Colonic mucosa (tissue), 4 donors: ENCODE results near the gene HSPA2. TPM values are rescaled to one million over a fixed set of nuclear protein-coding genes. Genes with fewer than 3 reads are reported as not detected.
"Not testable (repeated sequence)": the region's sequence is repeated elsewhere in the genome, so short reads cannot be mapped to it uniquely, and the experiment has no call there.

Experiments used
- DNase-seq: peaks from one replicate; pipeline ENCODE4 v3.0.0-alpha.2; 2020
- H3K27ac ChIP-seq: fragments of 200-600 bp; one replicate; pipeline ENCODE4 v1.8.0; 2021
- H3K27me3 ChIP-seq: fragments of 200-600 bp; one replicate; pipeline ENCODE4 v1.8.0; 2021
- H3K36me3 ChIP-seq: fragments of 200-600 bp; one replicate; pipeline ENCODE4 v1.8.0; 2021
- H3K4me1 ChIP-seq: fragments of 200-600 bp; one replicate; pipeline ENCODE4 v1.8.0; 2021; ENCODE audit warnings: mild to moderate bottlenecking
- H3K4me3 ChIP-seq: fragments of 200-600 bp; one replicate; pipeline ENCODE4 v1.8.0; 2021
- H3K9ac ChIP-seq, 2 donors: one replicate each; pipeline ENCODE4 v1.7.0; 2013; ENCODE audit warnings: control low read depth in 2 of 2, low read depth in 2 of 2, low read length in 2 of 2
- H3K9me3 ChIP-seq: fragments of 200-600 bp; one replicate; pipeline ENCODE4 v1.8.0; 2021
- intact Hi-C: fragments of 100-400 bp; cut with DNase I; formaldehyde crosslinking; loops from one replicate; pipeline ENCODE4 v1.14.1; 2022
- total RNA-seq, 2 donors: library from RNA; stranded (reverse); fragmentation: NEBNext Ultra II Directional in 1 of 2; extraction: Animal tissue kit (Norgen Biotek cat#: 25700) in 1 of 2; gene quantifications; one replicate each; pipeline ENCODE4 v1.2.1, GENCODE V29; 2021
- TF ChIP-seq, protein P1 (sequence below): fragments of 200-600 bp; IDR thresholded peaks from one replicate; pipeline ENCODE4 v1.8.0; 2022; ENCODE audit warnings: antibody characterized with exemption, mild to moderate bottlenecking
- donor health status: healthy.
- donor health status: DM: no; HTN: no; CAD: no.
- donor health status: DM: no; HTN: no; CAD: no.

Gene HSPA2
- total RNA-seq, 2 donors from 2014 or later = 21.6 to 66.1 TPM

DNA sequence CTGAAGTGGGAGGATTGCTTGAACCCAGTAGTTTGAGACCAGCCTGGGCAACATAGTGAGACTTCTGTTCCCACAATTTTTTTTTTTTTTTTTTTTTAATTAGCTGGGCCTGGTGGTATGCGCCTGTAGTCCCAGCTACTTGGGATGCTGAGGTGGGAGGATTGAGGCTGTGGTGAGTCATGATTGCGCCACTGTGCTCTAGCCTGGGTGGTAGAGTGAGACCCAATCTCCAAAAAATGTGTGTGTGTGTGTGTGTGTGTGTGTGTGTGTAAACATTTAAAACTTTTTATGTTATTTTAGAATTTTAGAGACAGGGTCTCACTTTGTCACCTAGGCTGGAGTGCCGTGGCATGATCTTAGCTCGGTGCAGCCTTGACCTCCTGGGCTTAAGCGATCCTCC lies 16.0 kb downstream of the HSPA2 start:
- Histone ChIP-seq H3K27me3 (no peaks in the 10 kb centered on the region), H3K36me3 (no peaks in the 10 kb centered on the region), H3K9me3 (no peaks in the 10 kb centered on the region), H3K4me1 (no peaks in the 10 kb centered on the region), H3K4me3 (no peak overlapping the region), H3K27ac (no peak overlapping the region), H3K9ac (no peak overlapping the region)
- intact Hi-C loops = no loop called here
- no peak for DNase-seq
- TF ChIP-seq, protein P1, sequence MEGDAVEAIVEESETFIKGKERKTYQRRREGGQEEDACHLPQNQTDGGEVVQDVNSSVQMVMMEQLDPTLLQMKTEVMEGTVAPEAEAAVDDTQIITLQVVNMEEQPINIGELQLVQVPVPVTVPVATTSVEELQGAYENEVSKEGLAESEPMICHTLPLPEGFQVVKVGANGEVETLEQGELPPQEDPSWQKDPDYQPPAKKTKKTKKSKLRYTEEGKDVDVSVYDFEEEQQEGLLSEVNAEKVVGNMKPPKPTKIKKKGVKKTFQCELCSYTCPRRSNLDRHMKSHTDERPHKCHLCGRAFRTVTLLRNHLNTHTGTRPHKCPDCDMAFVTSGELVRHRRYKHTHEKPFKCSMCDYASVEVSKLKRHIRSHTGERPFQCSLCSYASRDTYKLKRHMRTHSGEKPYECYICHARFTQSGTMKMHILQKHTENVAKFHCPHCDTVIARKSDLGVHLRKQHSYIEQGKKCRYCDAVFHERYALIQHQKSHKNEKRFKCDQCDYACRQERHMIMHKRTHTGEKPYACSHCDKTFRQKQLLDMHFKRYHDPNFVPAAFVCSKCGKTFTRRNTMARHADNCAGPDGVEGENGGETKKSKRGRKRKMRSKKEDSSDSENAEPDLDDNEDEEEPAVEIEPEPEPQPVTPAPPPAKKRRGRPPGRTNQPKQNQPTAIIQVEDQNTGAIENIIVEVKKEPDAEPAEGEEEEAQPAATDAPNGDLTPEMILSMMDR = no peak

GRCh38 chr14:64558216-64558615 lies 17.7 kb downstream of the HSPA2 start:
- intact Hi-C loops, H3K9ac ChIP-seq, DNase-seq, H3K27me3 ChIP-seq, H3K4me3 ChIP-seq, H3K36me3 ChIP-seq, H3K9me3 ChIP-seq, H3K4me1 ChIP-seq, H3K27ac ChIP-seq: not testable (repeated sequence)

DNA sequence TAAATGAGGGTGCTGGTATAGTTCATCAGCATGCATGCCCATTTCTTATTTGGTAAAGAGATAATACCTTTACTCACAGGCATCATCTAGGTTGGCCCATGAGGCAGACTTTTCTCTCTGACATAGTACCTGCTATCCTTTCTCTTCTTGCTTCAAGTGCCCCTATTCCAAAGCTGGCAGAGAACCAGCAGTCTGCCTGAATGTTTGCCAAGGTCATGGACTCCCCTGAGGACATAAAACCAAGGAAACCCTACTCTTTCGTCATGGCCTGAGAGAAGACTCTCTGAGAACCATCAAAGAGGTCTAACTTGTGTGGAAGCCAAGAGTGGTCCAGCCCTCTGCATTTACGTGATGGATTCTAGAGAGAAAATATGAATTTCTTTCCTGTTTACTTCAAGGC lies 21.1 kb downstream of the HSPA2 start:
- H3K9ac ChIP-seq = no peak overlapping the region
- no peaks in the 10 kb centered on the region for H3K9me3 ChIP-seq
- no peak for DNase-seq
- H3K4me3 ChIP-seq = no peak overlapping the region
- H3K36me3 ChIP-seq = no peaks in the 10 kb centered on the region
- no peaks in the 10 kb centered on the region for H3K4me1 ChIP-seq
- no peak overlapping the region for H3K27ac ChIP-seq
- TF ChIP-seq, protein P1 = no peak
- intact Hi-C loops = no loop called here
- H3K27me3 ChIP-seq = no peaks in the 10 kb centered on the region

- intact Hi-C loops = no loop called here
- no peaks in the 10 kb centered on the region for H3K9me3 ChIP-seq
- H3K27me3 ChIP-seq = no peaks in the 10 kb centered on the region
- DNase-seq = no peak
- TF ChIP-seq, protein P1 = no peak
- H3K9ac ChIP-seq = no peak overlapping the region
- no peak overlapping the region for H3K27ac ChIP-seq
- no peaks in the 10 kb centered on the region for H3K4me1 ChIP-seq
- no peak overlapping the region for H3K4me3 ChIP-seq
- H3K36me3 ChIP-seq = no peaks in the 10 kb centered on the region
Measured at GRCh38 chr14:64562436-64562835, 21.9 kb downstream of the HSPA2 start.

GRCh38 chr14:64563696-64564095 lies 23.2 kb downstream of the HSPA2 start:
- H3K36me3 ChIP-seq = no peaks in the 10 kb centered on the region
- no peak overlapping the region for H3K27ac ChIP-seq
- H3K27me3 ChIP-seq = no peaks in the 10 kb centered on the region
- H3K9me3 ChIP-seq = no peaks in the 10 kb centered on the region
- intact Hi-C loops = no loop called here
- no peaks in the 10 kb centered on the region for H3K4me1 ChIP-seq
- H3K9ac ChIP-seq = no peak overlapping the region
- TF ChIP-seq, protein P1 = no peak
- H3K4me3 ChIP-seq = no peak overlapping the region
- no peak for DNase-seq

GRCh38 chr14:64566651-64567122 lies 26.1 kb downstream of the HSPA2 start:
- intact Hi-C loops = no loop called here
- Histone ChIP-seq H3K9ac (no peak overlapping the region), H3K36me3 (no peaks in the 10 kb centered on the region), H3K4me3 (no peak overlapping the region), H3K4me1 (no peaks in the 10 kb centered on the region), H3K9me3 (no peaks in the 10 kb centered on the region), H3K27me3 (no peaks in the 10 kb centered on the region), H3K27ac (no peak overlapping the region)
- TF ChIP-seq, protein P1 = no peak
- no peak for DNase-seq
